Measurements from ENCODE around the gene DAGLB.
"Not testable (repeated sequence)": the region's sequence is repeated elsewhere in the genome, so short reads cannot be mapped to it uniquely, and the experiment has no call there.

The DAGLB gene

DNA sequence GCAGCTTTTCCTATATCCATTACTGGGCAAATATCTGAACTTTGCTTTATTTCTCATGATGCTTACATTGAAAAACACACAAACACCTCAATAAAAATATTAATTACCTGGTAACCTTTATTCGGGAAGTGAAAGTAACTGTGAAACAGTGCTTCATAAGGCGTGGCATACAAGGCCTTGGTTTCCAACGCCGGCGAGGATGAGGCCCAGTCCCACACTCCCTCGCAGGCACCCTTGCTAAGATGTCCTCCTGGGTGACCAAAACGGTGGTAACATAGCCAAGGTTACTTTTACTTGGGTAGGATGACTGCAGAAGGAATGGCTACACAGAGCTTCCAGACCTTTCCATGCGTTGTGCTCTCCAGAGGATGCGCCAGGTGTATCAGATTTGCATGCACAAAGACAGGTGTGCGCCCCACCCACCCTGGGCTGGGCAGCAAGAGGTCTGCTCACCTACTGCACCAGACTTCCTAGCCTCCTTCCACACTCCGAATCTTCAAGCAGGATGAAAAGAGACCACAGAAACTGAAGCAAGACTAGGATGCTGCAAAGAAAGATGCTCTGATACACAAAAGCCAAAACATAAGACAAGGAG lies 13.3 kb upstream of the DAGLB start:
- no peak for DNase-seq

DNA sequence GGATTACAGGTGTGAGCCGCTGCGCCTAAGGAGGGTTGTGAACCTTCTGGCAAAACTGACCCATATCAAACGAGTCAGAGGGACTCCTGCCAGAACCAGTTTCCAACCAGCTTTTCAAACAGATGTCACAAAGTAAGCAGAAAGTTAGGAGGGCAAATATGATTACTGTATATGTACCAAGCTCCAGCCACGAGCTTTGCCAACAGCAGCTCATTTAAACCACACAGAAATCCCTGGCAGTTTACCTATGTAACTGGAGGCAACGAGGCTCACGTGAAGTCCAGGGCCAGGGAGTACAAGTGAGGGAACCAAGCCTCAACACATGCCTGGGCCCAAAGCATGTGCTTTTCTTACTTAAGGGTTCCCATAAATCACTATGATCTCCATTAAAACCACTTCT lies 12.5 kb upstream of the DAGLB start:
- no peak for DNase-seq

DNA sequence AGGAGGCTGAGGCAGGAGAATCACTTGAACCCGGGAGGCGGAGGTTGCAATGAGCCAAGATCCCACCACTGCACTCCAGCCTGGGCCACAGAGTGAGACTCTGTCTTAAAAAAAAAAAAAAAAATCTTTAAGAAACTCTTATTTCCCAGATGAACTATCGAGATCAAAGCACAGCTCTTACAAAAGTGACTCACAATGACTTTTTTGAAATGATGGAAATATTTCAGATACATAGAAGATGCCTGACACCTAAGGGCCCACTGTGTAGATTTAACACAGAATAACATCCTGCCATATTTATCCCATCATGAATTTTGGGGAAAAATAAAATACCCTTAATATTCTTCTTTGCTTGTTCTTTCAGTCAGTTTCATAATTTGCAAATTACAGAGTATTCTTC lies 10.9 kb upstream of the DAGLB start:
- DNase-seq: not testable (repeated sequence)

DNA sequence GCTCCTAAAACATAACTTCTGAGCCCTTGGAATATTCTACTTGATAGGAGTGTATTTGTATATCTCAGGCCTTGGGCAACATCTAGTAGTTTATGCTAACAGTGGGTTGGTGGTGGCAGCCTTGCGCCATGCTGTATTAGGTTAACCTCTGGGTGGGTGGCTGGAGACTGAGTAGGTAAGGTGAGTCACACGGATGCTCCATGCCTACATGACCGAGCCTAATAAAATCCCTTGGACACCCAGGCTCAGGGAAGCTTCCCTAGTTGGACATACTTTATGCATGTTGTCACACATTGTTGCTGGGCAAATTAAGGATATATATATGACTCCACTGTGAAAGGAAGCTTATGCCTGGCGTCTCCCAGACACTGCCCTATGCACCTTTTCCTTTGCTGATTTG lies 6.0 kb upstream of the DAGLB start:
- DNase-seq: no peak

GRCh38 chr7:6451224-6451705 lies 3.5 kb upstream of the DAGLB start:
- no peak for DNase-seq

GRCh38 chr7:6450591-6450990 lies 2.8 kb upstream of the DAGLB start:
- DNase-seq: not testable (repeated sequence)

GRCh38 chr7:6449884-6450283 lies 2.1 kb upstream of the DAGLB start:
- not testable (repeated sequence) for DNase-seq

GRCh38 chr7:6448943-6449543 lies 1.3 kb upstream of the DAGLB start:
- no peak for DNase-seq

DNA sequence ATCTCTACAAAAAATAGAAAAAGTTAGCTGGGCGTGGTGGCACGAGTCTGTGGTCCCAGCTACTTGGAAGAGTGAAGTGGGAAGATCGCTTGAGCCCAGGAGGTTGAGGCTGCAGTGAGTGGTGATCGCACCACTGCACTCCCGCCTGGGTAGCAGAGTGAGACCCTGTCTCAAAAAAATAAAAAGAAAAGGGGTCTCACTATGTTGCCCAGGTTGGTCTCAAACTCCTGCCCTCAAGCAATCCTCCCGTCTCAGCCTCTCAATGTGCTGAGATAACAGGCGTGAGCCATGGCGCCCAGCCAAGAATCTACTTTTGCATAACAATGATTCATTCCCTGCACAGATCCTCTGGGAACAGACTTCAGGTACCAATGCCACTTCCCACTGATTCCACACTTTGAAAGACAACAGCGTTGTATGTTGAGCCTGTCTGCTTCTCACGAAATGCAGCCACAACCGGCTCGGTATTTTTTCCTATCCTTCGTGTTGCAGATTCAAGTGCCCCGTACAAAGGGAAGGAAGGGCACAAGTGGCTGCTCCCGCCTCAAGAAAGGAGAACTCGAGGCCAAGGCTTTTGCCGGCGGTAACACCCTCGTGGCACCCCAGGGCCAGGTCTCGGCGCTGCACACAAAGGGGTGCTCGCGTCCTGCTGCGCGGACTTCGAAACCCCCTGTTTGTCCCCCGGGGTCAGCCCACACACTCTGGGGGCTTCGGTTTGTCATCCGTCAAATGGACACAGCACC lies 745 bp downstream of the DAGLB start:
- DNase-seq: peak; percentile 73

GRCh38 chr7:6444516-6445269 lies 3.1 kb downstream of the DAGLB start:
- peak; percentile 93 for DNase-seq

DNA sequence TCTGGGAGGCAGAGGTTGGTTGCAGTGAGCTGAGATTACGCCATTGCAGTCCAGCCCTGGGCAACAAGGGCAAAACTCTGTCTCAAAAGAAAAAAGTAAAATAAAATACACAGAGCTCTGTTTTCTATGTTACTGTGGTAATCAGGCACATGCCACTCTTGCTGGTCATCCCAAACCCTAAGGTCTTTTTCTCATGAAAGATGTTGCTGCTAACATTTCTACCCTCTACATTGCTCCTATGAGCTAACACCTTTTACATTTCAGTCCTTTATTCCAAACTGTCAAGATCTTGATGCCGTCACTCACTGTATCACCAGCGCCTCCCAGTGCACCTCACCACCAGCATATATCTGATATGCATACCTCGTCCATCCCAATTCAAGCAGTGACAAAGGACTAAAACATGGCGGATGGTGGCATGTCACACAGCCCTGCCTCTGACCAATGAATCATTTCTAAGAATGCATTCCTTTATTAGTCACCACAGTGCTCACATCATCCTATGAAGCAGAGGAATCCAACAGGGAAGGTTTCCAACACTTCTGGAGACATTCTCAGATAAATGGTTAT lies 4.3 kb downstream of the DAGLB start:
- DNase-seq: no peak

GRCh38 chr7:6442114-6442513 lies 5.6 kb downstream of the DAGLB start:
- DNase-seq: no peak

DNA sequence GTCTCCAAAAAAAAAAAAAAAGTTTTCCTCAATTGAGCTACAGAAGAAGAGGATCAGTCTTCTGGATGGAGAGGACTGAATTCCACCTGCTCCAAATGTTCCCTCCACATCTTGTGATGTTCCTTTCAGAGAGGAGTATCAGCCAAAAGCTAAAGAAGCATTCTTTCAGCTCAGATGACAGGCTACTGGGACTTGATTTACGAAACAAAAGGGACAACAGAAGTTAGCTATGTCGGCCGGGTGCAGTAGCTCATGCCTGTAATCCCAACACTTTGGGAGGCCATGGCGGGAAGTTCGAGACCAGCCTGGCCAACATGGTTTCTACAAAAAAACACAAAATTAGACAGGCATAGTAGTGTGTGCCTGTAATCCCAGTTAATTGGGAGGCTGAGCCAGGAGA lies 7.4 kb downstream of the DAGLB start:
- DNase-seq: no peak

- DNase-seq: no peak
Observed at GRCh38 chr7:6438427-6438826, 9.3 kb downstream of the DAGLB start.

DNA sequence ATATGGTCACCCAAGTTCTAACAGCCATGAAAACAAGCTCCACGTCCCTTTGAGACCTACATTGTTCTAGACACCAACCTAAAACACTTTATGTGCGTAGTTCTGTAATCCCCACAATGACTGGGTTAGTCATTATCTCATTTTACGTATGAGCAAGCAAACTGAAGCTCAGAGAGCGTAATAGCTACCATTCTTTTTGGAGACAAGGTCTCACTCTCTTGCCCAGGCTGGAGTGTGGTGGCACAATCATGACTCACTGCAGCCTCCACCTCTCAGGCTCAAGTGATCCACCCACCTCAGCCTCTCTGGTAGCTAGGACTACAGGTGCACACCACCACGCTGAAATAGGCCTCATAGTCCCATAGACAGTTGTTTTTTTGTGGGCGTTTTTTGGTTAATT lies 10.5 kb downstream of the DAGLB start:
- DNase-seq: no peak

GRCh38 chr7:6436385-6436685 lies 11.4 kb downstream of the DAGLB start:
- DNase-seq: no peak

- DNase-seq: peak; percentile 71
Observed at GRCh38 chr7:6435486-6436384, 12.0 kb downstream of the DAGLB start.

- no peak for DNase-seq
Observed at GRCh38 chr7:6433784-6434615, 13.8 kb downstream of the DAGLB start.

GRCh38 chr7:6432781-6433180 lies 15.0 kb downstream of the DAGLB start:
- DNase-seq: no peak

DNA sequence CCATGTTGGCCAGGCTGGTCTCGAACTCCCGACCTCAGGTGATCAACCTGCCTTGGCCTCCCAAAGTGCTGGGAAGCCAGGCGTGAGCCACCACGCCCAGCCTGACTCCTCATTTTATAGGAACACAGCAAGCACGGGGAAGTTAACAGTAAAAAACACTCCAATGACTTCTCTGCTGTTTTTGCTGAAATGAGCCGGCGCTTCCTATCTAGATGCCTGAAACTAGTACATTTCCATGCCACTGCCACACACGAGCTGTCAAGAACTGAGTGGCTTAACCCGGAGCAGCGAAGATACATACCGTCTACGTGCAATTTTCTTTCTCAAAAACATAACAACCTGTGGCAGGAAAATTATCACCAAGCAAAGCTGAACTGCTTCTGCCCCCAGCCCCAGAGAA lies 16.8 kb downstream of the DAGLB start:
- no peak for DNase-seq

- no peak for DNase-seq
Observed at GRCh38 chr7:6430271-6430940, 17.3 kb downstream of the DAGLB start.
